ENCODE measurements around the gene ITGB4.

The ITGB4 gene

GRCh38 chr17:75803883-75804282, 82.6 kb downstream of the ITGB4 start:
- no peak for DNase-seq (ENCODE audit: extremely low spot score)
- TF ChIP-seq CTBP1 (IDR thresholded peaks at IDR 0.05; ENCODE audit: borderline replicate concordance) (no peak), ELF4 (IDR thresholded peaks at IDR 0.05) (no peak), BHLHE40 (IDR thresholded peaks at IDR 0.05; ENCODE audit: borderline replicate concordance) (no peak), SUZ12 (IDR thresholded peaks at IDR 0.05) (no peak), TARDBP (IDR thresholded peaks at IDR 0.05) (no peak), ZNF384 (IDR thresholded peaks at IDR 0.05) (no peak)
- CTCF ChIA-PET = interaction anchor here (1.3 kb wide), 1 partner anchor 21 kb away, joined by 4 read pairs; no protein-coding TSS in a partner anchor
- POLR2A ChIA-PET = interaction anchor here (0.7 to 2.4 kb wide), 3 partner anchors 18 to 52 kb away, joined by 3 to 19 read pairs (median 3); partner anchors contain the start of gene WBP2

- POLR2A ChIA-PET = interaction anchor here (0.6 to 3.1 kb wide), 2 partner anchors 19 to 27 kb away, joined by 4 to 13 read pairs; a partner anchor contains a TSS
- TF ChIP-seq SUZ12 (IDR thresholded peaks at IDR 0.05) (no peak), CTBP1 (IDR thresholded peaks at IDR 0.05; ENCODE audit: borderline replicate concordance) (no peak), BHLHE40 (IDR thresholded peaks at IDR 0.05; ENCODE audit: borderline replicate concordance) (no peak), PKNOX1 (IDR thresholded peaks at IDR 0.05) (no peak), FOXK2 (IDR thresholded peaks at IDR 0.05) (no peak), ELF4 (IDR thresholded peaks at IDR 0.05) (no peak), TARDBP (IDR thresholded peaks at IDR 0.05) (no peak), FOXM1 (IDR thresholded peaks at IDR 0.05; ENCODE audit: borderline replicate concordance) (no peak), NFRKB (IDR thresholded peaks at IDR 0.05) (no peak), SP1 (IDR thresholded peaks at IDR 0.05) (no peak), ZNF384 (IDR thresholded peaks at IDR 0.05) (no peak), LEF1 (IDR thresholded peaks at IDR 0.05; ENCODE audit: borderline replicate concordance) (no peak), FOXA1 (IDR thresholded peaks at IDR 0.05) (no peak)
- CTCF ChIA-PET = no interaction called here
- DNase-seq (ENCODE audit: extremely low spot score) = no peak
Observed at GRCh38 chr17:75806822-75807500, 85.7 kb downstream of the ITGB4 start.

All from HEK293T (cell line).